HepG2 (cell line): ENCODE results near the gene CAPZA2.

Experiments used
- ATF7 ChIP-seq, 2 experiments: fragments of 450-650 bp in 1 of 2; sonication (generic) in 1 of 2; formaldehyde crosslinking in 1 of 2; IDR thresholded peaks; 2 replicates each; pipeline versions ENCODE4 v1.4.0 to v1.6.1; 2016 to 2020; ENCODE audit warnings: antibody characterized with exemption in 1 of 2, mild to moderate bottlenecking in 1 of 2, missing genetic modification reagents in 1 of 2
- EZH2 ChIP-seq: conservative IDR thresholded peaks from 2 replicates; pipeline ENCODE4 v1.6.1; 2012; ENCODE audit warnings: mild to moderate bottlenecking, low read depth, low read length, moderate library complexity
- TAF15 ChIP-seq: fragments of 200-400 bp; formaldehyde crosslinking; IDR thresholded peaks from one replicate; pipeline ENCODE4 v1.6.1; 2018; ENCODE audit warnings: mild to moderate bottlenecking, low read depth, low read length; ENCODE audit not compliant: poor library complexity, severe bottlenecking
- ZBTB26 ChIP-seq: IDR thresholded peaks from 2 replicates; pipeline ENCODE4 v1.6.1; 2016; ENCODE audit warnings: missing compliant biosample characterization, missing genetic modification reagents, borderline replicate concordance
- TF ChIP-seq, protein P1 (sequence below), 2 experiments: fragments of 450-650 bp in 1 of 2; sonication (generic) in 1 of 2; formaldehyde crosslinking in 1 of 2; IDR thresholded peaks; 2 replicates each; pipeline versions ENCODE4 v1.6.1 to v1.8.0; 2016 to 2022; ENCODE audit warnings: antibody characterized with exemption in 1 of 2, mild to moderate bottlenecking in 1 of 2, missing genetic modification reagents in 1 of 2

GRCh38 chr7:116940689-116941370 is 78.4 kb downstream of the CAPZA2 start:
- TF ChIP-seq ATF7 (IDR thresholded peaks at IDR 0.05): no peak
- TF ChIP-seq ATF7 (CRISPR knock-in tag; IDR thresholded peaks at IDR 0.05): no peak
- TF ChIP-seq, protein P1, sequence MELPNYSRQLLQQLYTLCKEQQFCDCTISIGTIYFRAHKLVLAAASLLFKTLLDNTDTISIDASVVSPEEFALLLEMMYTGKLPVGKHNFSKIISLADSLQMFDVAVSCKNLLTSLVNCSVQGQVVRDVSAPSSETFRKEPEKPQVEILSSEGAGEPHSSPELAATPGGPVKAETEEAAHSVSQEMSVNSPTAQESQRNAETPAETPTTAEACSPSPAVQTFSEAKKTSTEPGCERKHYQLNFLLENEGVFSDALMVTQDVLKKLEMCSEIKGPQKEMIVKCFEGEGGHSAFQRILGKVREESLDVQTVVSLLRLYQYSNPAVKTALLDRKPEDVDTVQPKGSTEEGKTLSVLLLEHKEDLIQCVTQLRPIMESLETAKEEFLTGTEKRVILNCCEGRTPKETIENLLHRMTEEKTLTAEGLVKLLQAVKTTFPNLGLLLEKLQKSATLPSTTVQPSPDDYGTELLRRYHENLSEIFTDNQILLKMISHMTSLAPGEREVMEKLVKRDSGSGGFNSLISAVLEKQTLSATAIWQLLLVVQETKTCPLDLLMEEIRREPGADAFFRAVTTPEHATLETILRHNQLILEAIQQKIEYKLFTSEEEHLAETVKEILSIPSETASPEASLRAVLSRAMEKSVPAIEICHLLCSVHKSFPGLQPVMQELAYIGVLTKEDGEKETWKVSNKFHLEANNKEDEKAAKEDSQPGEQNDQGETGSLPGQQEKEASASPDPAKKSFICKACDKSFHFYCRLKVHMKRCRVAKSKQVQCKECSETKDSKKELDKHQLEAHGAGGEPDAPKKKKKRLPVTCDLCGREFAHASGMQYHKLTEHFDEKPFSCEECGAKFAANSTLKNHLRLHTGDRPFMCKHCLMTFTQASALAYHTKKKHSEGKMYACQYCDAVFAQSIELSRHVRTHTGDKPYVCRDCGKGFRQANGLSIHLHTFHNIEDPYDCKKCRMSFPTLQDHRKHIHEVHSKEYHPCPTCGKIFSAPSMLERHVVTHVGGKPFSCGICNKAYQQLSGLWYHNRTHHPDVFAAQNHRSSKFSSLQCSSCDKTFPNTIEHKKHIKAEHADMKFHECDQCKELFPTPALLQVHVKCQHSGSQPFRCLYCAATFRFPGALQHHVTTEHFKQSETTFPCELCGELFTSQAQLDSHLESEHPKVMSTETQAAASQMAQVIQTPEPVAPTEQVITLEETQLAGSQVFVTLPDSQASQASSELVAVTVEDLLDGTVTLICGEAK (IDR thresholded peaks at IDR 0.05): no peak
- TF ChIP-seq, protein P1 (CRISPR knock-in tag; IDR thresholded peaks at IDR 0.05): no peak
- no peak for TF ChIP-seq EZH2
- TF ChIP-seq TAF15: no peak
- no peak for TF ChIP-seq ZBTB26 (CRISPR knock-in tag)
